NCI-H2171 (cell line): ENCODE data around the gene ASB18.

Experiments
- DNase-seq: peaks from one replicate; lab custom pipeline; 2025; lab: John Stamatoyannopoulos, UW

The ASB18 gene

DNA sequence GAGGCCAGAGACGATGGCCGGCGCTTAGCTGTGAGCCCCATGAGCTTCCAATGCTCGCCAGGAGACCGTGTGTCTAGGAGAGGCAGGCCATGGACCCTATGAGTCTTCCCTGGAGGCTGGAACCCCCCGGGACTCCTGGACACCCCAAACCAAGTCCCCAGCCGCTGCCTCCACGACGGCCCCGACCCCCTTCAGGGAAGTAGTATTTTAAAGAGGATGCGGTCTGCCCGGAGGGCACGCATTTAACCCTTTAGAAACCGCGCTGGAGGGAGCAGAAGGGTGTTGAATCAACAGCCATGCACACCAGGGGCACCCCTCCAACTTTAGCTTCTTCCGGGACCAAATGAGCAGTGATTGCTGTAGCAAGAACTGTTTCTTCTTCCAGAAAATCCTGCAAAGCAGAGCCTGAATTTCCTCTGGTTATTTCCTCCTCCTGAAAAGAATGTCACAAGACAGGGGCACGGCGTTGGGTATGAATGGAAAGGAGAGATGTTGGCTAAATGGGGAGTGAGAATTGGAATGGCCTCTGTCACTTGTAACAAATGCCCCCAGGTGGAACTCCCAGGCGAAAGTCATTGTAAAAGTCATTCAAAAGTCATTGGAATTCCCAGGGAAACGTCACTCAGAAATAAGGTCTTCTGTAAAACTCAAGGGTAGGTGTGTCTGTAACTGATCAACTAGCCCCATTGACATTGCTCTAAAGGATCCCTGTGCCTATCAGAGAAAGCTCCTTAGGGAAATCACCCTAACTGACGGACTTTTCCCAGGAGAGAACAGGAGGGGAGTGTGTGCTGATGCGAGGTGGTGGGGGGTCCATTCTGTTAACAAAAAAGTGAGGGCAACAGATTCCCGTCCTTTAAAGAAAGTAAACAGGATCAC is 90.2 kb downstream of the ASB18 start:
- DNase-seq: no peak

DNA sequence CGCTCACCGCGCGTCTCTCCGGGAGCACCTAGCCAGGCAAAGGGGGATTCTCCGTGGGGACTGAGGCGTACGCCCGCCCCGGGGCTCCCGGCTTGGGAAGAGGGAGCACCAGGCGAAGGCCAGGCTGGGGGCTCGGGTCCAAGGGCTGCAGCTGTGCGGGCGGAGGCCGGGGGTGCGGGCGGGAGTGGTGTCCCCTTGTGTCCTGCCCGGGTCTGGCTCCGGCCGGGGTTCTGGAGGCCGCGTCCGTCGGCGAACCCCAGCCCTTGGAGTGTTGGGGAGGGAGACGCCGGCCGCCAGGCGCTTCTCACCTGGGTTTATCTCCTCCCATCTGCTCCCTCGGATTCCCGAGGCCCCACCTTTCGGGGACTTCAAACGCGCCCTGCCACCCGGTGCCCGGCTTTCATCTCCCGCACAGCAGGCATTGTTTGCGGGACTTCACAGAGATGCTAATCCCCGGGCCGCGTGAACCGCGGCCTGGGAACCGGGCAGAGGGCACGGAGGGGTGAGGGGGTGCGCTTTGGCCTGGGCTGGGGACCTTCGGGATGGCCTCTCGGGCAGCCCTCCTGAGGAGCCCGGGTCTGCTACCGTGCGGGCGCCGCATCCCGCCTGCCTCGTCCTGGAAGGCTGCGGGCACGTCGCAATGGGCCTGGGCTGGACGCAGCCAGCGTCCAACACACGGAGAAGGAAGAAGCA is 91.0 kb downstream of the ASB18 start:
- DNase-seq: no peak

DNA sequence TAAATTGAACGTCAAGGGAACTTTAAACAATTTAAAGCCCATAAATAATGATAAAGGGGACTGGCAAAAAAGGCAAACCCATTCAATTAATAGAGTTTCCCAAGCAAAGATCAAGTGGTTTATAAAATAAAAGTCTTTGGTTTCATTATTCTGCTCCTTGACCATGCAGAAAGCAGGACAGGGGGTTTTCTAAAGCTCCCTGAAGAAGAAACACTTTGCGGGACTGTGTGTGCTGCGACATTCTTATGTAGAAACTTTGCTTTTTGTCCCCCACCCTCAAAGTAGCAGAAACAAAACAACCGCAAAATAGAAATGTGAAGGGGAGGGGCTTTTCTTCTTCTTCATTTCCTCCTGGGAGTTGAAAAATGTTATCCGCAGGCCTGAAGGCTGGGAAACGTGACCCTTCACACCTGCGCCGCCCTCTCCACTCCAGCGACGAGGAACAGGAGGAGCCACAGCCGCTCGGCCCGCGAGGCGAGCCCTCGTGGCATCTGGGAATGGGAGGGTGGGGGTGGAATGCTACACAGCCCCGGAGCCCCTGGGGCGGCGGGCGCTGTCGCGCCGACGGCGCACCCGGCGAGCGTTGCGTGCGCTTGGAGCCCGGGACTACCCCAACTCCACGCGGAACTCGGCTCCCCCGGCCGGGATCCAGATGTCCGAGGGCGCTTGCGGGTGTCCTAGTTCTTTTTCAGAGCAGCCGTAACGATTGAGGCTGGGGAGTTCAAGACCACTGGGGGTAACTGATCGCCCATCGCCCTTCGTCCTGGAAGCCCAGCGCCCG is 91.8 kb downstream of the ASB18 start:
- DNase-seq: no peak

DNA sequence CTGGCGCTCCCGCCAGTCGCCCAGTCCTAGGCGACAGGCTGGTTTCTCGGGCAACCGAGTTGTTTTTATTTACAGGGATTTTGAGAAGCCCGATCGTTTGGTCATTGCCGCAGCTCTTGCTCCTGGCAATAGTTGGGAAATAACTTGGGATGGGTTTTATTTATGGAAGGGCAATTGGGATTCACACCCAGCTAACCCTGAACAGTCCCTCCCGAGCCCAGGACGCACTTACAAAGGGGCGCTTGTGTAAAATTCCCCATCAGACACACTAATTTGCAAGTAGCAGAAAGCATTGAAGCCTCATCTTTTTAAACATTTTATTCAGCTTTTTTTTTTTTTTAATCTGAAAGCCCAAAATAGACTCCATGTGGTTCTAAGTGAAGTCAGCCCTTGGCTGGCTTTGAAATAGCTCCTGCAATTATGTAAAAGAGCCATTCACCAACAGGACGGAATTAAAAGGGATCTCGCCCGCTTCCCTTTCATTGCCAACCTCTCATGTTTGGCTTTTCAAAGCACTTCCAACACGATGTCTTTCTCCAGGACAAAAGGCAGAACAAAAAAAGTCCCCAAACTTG is 92.4 kb downstream of the ASB18 start:
- no peak for DNase-seq

DNA sequence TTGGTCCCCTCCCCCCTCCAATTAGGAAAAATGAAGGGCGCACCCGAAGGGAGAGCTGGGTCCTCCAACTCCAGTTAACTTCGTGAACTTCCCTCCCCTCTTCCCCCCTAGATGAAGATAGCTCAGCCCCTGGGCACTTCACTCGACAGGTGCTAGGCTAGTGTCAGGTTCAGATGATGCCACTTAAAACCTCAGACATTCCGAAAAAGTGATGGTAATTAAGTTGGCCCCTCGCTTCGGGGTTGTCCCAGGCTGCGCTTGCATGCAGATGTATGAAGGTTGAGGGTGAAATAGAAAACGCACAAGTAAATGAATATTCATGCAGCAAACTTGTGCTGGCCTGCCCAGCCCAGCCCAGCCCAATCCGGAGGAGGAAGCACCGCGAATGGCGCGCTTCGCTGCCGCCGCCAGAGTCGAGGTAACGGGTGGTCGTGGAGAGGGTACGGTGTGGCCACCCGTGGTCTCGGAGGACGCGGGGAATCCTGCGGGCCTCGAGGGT is 93.0 kb downstream of the ASB18 start:
- no peak for DNase-seq

DNA sequence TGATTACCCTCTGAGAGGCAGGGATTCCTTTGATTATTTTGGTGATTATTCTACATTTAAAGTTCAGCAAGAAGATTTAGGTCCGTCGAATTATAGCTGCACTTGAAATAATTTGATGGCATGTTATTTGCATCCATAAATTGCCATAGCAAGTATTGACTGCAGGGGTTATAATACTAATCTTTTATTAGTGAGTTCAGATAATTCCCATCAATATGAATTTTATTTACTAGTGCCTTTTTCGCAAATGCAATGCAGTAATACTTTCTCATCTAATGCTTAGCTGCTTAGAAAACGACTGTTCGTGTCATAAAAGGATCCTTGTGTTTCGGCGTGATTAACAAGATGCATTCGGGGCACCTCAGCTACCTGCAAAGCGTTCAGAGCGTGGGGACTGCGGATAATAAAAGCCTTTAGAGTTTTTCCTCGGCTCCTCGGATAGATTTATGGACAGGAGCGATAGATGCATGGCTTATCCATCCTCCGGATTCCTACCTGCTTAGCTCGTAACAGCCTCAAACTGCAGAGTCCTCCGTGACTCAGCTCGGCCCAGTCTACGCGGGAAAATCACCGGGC is 93.5 kb downstream of the ASB18 start:
- DNase-seq: no peak

DNA sequence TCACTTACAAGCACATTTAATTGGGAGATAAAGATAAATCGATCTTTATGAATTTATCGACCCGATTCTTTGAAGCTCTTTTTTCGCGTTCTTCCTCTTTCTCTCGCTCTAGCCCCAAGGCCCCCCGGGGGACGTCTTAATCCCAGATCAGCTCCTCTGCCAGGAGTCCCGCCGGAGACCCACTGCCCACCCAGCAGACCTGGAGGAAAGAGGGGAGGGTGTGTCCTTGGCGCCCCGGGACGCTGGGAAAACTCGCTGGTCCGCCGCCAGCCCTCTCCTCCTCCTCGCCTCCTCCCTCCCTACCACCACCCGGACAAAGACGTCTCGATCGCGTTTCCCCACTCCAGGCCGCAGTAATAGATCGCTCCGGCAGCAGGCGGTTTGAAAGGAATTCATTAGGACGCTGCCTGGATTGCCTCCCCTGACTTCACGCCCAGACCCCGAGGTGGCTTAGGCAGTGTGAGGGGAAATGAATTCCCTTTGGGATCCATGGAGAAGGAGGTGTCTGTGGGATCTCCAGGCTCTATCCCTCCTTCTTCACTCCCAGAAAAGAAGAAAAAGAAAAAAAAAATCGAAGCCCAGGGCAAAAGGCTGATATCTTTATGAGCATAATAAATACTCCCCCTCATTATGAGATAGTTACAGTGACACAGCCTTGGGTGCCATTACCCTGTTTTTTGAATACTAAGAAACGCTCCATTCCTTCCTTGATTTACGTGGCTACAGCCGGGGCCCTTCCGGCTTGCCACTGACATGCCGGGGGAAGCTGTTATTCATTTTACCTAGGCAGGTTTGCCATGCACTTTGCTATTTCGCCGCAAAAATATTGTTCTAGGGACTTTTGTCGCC is 94.2 kb downstream of the ASB18 start:
- no peak for DNase-seq

DNA sequence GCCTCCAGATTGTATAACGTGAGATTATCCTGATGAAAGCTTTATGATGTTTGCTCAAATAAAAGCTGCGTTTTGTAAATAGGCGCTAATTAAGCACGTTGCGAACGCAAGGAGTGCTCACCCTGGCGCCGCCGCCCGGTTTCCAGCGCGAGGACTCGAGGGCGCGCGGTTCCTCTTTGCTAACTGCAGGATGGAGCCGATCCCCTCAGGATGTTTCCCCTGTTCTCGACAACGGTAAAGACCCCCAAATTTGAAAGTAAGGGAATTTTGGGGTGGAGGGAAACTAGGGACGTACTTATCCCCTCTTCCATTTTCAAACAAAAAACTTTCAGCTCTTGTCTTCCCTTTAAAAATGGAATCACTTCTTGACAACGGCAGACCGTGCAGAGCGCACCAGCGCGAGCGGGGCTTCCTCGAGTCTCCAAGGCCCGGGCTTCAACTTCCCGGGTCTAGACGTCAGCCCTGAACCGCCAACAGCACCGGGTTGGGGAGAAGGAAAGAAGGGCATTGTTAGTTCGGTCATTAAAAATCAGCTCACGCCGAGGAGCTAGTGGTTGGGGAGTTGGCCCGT is 95.0 kb downstream of the ASB18 start:
- no peak for DNase-seq

DNA sequence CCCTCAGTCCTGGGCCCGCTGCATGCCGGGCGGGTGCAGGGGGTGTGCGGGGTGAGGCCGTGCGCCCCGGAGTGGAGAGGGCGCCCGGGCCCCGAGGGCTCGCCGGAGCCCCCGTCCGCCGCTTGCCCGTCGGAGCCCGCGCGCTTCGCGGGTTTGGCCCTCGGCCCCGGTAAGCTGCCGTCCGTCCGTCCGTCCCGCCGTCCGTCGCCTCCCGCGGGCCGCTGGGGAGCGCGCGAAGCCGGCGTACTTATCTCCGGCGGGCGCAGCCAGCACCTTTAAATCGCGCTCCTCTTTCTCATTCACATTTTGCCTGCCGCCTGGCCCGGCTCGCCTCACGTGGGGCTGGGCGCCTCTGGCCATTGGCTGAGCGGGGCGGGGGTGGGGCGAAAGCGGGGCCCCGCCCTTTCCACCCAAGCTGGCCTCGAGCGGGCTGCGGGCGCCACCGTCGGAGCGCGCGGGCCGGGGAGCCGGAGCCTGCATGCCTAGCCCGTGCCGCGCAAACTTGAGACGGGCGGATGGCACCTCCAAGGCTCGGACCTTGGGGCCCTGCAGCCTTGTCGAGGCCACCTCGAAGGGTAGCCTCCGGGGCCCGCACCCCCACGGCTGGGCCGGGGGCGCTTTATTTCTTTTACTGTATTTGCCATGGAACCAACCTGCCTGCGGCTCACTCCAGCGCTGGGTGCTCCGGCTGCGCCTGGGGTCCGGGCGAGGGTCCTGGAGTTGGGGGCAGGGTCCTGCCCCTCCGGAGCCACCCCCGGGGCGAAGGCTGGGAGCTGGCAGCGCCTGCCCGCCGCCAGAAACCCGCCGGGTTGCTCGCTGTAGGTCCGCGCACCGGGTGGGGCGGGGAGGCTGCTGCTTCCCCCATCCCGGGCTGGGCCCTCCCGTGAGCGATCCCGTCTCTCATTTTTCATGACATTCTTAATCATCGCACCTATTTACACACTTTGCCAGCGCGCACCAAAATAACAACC is 95.8 kb downstream of the ASB18 start, which contains the start of gene GBX2:
Gene GBX2 (minus strand): TSS at position 277 of the 971 bp plus-strand sequence. CDS start 415 bp downstream, outside the sequence.
- peak; percentile 75 for DNase-seq

DNA sequence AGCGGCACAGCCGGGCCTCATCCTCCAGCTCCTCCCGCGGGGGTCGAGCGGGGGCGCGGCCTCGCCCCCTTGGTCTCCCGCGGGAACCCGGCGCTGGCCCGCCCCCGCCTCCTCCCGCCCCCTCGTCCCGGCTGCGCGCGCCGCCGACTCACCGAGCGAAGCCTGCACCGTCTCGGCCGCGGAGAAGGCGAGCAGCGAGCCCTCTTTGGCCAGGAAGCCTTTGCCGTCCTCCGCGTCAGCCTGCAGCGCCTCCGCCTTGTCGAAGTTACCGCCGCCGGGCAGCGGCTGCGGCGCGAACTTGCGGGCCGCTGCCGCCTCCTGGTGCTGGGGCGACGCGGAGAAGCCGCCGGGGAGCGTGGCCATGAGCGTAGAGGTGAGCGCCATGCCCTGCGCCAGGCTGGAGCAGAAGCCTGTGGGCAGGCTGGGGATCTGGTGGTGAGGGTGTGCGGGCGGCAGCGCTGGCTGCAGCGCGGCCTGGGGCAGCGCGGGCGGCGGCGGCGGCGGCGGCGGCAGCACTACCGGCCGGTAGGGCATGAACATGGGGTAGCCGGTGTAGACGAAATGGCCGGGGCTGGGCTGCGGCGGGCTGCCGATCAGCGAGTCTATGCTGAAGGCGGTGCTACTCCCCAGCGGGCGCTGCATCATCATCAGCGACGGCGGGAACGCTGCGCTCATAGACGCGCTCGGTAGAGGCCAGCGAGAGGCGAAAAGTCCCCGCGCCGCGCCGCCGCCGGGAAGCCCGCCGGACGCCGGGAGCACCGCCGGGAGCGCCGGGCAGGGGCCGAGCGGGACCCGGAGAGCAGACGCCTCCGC is 96.7 kb downstream of the ASB18 start:
- DNase-seq: no peak

DNA sequence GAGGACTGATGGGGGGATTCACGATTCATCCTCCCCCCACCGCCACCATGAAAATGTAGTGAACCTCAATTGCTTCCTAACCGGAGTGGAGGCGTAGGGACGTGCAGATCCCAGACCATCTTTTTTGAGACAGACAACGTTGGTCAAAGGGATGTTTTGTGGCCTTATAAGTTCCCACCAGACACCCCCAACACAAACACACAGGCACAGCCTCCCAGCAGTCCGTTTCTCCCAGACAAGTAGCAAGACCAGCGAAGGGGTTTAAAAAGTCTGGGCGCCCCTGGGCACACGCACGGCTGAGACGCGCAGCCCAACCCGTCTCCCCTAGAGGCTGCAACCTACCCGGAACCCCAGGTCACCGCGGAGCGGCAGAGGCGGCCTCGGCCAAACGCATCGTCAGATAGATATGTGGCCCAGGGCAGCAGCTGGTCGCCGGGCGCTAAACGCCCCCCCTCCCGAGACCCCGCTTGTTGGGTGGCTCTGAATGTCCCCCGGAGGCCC is 97.4 kb downstream of the ASB18 start:
- DNase-seq: no peak

DNA sequence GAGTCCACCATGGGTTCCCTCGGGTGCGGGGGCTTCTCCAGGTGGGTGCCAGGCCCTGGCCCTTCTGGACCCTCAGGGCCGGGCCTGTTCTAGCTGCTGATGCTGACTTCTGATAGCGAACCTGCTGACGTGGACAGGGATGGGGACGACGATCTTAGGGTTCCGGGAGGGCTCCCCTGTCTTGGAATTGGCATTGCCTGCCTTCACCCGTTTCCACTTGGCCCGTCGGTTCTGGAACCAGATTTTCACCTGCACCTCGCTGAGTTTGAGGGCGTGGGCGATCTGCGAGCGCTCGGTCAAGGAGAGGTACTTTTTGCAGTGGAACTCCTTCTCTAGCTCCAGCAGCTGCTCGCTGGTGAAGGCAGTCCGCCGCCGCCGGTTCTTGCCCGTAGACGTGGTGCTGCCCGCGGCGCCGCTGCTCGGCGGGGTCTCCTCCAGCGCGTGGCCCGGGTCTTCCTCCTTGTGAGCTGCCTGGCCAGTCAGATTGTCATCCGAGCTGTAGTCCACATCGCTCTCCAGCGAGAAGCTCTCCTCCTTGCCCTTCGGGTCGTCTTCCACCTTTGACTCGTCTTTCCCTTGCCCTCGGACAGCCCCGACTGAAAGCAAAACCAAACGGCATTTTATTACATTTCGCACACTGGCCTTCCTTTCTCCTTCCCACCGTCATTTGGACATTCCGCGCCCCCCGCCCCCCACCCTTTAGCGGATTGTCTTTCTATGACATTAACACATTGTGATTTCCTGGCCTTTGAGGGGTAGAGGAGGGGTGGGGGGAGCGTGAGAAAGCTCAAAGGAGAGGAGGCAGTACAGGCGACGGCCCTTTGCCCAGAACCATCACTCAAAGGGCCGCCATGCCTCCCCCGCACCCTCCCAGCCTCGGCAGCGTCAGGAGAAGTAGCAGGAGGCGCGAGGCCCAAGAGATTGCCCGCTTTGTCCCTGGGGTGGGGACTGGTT is 98.1 kb downstream of the ASB18 start:
- no peak for DNase-seq

DNA sequence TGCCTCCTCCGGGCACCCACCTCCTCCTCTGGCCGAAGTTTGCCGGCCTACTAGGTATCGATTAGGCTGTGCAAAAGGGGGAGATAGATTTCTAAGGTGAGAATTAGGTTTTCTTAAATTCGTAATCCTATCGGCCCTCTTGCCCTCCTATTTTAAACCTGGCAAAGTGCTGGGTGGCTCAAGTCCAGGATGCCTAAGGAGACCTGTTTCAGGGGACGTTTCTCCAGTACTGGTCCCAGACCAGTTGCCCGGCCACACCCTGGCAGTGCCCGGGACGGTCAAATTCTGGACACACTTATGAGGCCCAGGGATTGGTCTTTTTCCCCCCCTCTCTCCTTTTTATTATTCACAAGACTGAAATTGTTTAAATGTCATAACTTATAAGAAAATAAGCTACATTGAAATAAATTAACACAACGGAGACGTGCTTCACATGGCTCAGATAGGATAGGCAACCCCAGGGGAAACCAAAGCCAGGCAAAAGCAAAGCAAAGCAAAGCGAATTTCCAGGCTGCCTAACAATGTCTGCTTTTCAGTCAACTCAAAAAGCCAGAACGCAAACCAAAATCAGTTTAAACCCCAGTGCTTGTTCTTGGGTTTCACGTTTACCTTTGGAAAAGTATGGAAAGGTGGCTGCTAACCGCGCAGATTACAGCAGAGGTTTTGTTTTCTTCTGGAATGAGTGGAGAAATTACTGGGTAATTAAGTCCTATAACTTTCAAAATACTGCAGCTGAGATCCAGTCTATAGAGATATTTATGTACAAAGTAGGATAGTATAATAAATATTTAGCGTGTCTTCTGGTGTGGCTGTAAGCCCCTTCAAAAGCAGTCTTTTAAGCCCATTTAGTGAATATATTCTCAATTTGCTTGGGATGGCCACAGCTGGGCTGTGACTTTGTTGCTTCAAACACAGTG is 99.0 kb downstream of the ASB18 start:
- DNase-seq: no peak

DNA sequence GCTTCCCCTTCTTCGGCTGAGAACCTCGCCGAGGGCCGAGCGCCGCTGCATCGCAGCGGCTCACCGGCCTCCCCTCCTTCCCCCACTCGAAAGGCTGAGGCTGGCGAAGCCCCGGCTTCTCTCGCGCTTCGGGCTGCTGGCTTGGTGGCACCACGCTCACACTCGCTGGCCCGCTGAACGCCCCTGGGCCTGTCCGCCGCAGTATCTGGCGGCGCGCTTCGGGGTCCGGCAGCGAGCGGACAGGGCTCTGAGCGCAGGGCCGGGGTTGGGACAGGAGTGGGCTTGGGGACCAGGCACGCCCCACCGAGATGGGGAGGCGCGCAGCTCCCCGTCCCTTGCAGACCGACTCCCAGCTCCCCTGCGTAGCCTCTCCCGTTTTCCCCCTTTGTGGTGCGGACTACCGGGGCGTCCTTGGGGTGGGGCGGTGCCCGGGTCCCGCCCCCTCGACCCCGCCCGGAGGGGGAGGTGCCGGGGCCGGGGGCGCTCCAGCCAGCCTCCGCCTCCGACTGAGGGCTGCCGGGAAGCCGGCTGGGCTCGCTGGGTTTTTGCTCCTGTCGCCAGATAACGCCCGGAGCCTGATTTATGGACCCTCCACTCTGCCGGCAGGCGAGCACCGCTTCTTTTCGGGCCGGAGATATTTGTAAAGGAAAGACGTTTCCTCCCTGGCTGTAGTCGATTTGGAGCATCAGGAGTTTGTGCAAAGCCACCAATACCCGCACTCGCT is 99.8 kb downstream of the ASB18 start:
- DNase-seq: no peak
